OCI-LY3 (cell line): ENCODE data around the gene TRMU.

Source experiments
- EZH2phosphoT487 ChIP-seq: fragments of 200-600 bp; shearing (Covaris generic); IDR thresholded peaks from 2 replicates; pipeline ENCODE4 v1.6.1; 2018; ENCODE audit warnings: antibody characterized with exemption, mixed run types, low read depth
- TF ChIP-seq, protein P1 (sequence below): fragments of 200-600, 300-600 bp; sonication (generic); IDR thresholded peaks from 2 replicates; pipeline ENCODE4 v1.5.1; 2014; ENCODE audit warnings: antibody characterized with exemption, low read length, low read depth

DNA sequence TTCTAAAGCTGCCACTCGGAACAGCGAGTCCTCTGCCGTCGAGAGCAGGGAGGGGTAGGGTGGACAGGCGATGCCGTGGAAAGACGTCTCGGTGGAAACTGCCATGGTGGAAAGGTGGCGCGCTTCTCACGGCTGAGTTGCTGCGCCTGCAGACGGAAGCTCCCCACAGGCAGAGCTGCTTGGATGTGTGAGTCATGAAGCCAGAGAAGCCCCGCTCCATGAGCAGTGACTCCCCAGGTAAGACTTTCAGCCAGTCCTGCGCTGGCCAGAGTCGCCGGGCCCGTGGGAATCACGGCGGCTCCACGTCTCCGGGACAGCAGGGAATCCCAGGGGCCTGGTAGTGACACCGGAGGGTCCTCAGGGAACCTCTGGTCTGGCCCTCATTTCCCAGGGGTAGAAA lies 4.0 kb upstream of the TRMU start:
- TF ChIP-seq, protein P1, sequence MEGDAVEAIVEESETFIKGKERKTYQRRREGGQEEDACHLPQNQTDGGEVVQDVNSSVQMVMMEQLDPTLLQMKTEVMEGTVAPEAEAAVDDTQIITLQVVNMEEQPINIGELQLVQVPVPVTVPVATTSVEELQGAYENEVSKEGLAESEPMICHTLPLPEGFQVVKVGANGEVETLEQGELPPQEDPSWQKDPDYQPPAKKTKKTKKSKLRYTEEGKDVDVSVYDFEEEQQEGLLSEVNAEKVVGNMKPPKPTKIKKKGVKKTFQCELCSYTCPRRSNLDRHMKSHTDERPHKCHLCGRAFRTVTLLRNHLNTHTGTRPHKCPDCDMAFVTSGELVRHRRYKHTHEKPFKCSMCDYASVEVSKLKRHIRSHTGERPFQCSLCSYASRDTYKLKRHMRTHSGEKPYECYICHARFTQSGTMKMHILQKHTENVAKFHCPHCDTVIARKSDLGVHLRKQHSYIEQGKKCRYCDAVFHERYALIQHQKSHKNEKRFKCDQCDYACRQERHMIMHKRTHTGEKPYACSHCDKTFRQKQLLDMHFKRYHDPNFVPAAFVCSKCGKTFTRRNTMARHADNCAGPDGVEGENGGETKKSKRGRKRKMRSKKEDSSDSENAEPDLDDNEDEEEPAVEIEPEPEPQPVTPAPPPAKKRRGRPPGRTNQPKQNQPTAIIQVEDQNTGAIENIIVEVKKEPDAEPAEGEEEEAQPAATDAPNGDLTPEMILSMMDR = no peak
- TF ChIP-seq EZH2phosphoT487 = no peak
